Neutrophil (primary cell): ENCODE results near the gene CHI3L2.

Experiments used
- H3K27ac ChIP-seq: fragments of 200-600 bp; sonication (generic); 2 replicates; pipeline ENCODE4 v1.5.1; 2016; ENCODE audit warnings: mild to moderate bottlenecking, moderate library complexity
- H3K27me3 ChIP-seq: fragments of 200-600 bp; sonication (generic); 2 replicates; pipeline ENCODE4 v1.6.0; 2016; ENCODE audit warnings: mild to moderate bottlenecking
- H3K36me3 ChIP-seq: fragments of 200-600 bp; sonication (generic); 2 replicates; pipeline ENCODE4 v1.5.1; 2017
- H3K4me1 ChIP-seq, 2 experiments: fragments of 200-600 bp in 1 of 2; sonication (generic) in 1 of 2; 1 replicate in 1 of 2; 2 replicates in 1 of 2; pipeline versions ENCODE4 v1.5.1 to v1.6.1; 2013 to 2016; ENCODE audit warnings: low read depth in 1 of 2, low read length in 1 of 2, mild to moderate bottlenecking in 1 of 2, moderate library complexity in 1 of 2; ENCODE audit not compliant: control insufficient read depth in 1 of 2, insufficient read depth in 1 of 2
- H3K4me3 ChIP-seq, 2 experiments: fragments of 200-600 bp in 1 of 2; sonication (generic) in 1 of 2; 1 replicate in 1 of 2; 2 replicates in 1 of 2; pipeline ENCODE4 v1.5.1; 2013 to 2016; ENCODE audit warnings: low read depth in 1 of 2, low read length in 1 of 2, mild to moderate bottlenecking in 1 of 2, moderate library complexity in 1 of 2
- H3K9me3 ChIP-seq: fragments of 200-600 bp; sonication (generic); 2 replicates; pipeline ENCODE4 v1.5.1; 2016
- TF ChIP-seq, protein P1 (sequence below): fragments of 200-600 bp; sonication (generic); IDR thresholded peaks from 2 replicates; pipeline ENCODE4 v1.5.1; 2016; ENCODE audit warnings: antibody characterized with exemption

The CHI3L2 gene

DNA sequence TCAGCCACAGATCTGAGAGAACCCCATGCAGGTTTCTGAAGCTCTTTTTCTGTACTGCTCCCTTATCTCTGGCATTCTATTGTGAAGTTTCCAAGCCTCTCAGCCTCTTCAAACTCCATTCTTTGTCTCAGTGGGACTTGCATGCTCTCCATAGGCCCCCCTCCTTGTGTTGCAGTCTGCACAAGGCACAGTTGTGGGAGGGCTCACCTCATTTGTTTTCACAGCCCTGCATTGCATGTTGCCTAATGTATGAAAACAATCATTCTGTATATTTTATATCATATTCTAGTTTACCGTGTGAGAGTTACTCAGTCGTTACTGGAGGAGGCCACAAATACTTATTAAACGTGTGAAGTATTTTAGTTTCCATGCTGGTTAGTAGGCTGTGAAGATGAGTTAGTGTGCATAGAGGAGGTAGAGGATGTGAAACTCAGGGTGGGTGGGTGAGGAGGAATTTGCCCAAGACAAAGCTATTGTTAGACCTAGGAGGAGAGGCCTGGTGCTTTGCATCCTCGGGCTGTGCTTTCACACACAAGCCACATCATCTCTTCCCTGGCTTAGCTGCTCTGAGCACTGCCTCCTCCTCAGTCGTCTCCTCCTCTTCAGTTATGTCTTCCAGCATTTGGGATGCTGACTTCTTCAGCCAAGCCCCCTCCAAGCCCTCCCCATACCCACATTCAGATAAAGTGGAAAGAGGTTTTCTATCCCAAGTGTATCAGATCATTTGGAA lies 7.8 kb upstream of the CHI3L2 start:
- H3K4me1 ChIP-seq = peaks cover 54 to 55% of the 10 kb centered on the region in 2 experiments
- no peak overlapping the region for H3K27ac ChIP-seq
- no peaks in the 10 kb centered on the region for H3K9me3 ChIP-seq
- TF ChIP-seq, protein P1, sequence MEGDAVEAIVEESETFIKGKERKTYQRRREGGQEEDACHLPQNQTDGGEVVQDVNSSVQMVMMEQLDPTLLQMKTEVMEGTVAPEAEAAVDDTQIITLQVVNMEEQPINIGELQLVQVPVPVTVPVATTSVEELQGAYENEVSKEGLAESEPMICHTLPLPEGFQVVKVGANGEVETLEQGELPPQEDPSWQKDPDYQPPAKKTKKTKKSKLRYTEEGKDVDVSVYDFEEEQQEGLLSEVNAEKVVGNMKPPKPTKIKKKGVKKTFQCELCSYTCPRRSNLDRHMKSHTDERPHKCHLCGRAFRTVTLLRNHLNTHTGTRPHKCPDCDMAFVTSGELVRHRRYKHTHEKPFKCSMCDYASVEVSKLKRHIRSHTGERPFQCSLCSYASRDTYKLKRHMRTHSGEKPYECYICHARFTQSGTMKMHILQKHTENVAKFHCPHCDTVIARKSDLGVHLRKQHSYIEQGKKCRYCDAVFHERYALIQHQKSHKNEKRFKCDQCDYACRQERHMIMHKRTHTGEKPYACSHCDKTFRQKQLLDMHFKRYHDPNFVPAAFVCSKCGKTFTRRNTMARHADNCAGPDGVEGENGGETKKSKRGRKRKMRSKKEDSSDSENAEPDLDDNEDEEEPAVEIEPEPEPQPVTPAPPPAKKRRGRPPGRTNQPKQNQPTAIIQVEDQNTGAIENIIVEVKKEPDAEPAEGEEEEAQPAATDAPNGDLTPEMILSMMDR = no peak
- H3K36me3 ChIP-seq = no peaks in the 10 kb centered on the region
- H3K4me3 ChIP-seq = no peak overlapping the region
- H3K27me3 ChIP-seq = no peaks in the 10 kb centered on the region

DNA sequence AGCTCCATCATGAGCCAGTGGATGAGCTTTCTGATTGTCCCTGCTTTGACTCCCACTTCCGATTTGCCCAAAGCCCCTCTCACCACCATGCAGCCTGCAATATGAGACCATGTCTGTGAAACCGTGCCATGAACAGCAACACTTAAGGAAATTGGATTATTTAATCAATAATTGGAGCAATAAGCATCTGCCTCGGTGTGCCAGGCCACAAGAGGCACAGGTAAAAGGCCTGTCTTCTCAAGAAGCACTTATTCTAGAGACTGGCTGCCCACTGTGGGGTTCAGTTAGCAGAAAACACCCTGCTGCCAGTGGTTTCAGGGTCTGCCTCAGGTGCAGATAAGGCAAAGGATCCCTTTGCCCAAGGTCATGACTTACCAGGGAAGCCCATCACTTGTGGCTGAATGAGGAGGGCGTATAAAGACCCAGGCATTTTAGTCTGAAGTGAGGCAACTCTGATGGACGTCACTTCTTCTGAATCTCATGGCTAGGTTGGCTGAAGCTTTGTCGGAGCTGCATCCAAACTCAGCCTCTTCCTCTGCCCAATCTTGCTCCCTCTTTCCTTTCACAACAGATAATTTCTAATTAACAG lies 7.1 kb upstream of the CHI3L2 start:
- Histone ChIP-seq H3K27ac (no peak overlapping the region), H3K9me3 (no peaks in the 10 kb centered on the region), H3K4me1 (peaks cover 48 to 49% of the 10 kb centered on the region in 2 experiments), H3K4me3 (no peak overlapping the region), H3K27me3 (no peaks in the 10 kb centered on the region), H3K36me3 (no peaks in the 10 kb centered on the region)
- TF ChIP-seq, protein P1 = no peak

DNA sequence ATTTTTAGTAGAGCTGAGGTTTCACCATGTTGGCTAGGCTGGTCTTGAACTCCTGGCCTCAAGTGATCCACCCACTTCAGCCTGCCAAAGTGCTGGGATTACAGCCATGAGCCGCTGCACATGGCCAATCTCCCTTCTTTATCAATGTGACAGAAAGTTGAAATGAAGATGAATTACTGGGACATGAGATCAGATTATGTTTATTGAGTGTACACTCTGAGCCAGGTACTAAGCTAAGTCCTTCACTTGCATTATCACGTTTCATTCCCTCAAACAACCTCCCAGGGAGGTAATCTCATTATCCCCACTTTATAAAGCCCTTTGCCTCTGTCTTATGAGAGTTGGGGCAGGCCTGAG lies 6.3 kb upstream of the CHI3L2 start:
- Histone ChIP-seq H3K27me3 (no peaks in the 10 kb centered on the region), H3K4me1 (peaks cover 39 to 40% of the 10 kb centered on the region in 2 experiments), H3K4me3 (peak overlapping the region; percentile 22 to 32), H3K27ac (peak overlapping the region; percentile 81), H3K36me3 (no peaks in the 10 kb centered on the region), H3K9me3 (no peaks in the 10 kb centered on the region)
- TF ChIP-seq, protein P1 = no peak

DNA sequence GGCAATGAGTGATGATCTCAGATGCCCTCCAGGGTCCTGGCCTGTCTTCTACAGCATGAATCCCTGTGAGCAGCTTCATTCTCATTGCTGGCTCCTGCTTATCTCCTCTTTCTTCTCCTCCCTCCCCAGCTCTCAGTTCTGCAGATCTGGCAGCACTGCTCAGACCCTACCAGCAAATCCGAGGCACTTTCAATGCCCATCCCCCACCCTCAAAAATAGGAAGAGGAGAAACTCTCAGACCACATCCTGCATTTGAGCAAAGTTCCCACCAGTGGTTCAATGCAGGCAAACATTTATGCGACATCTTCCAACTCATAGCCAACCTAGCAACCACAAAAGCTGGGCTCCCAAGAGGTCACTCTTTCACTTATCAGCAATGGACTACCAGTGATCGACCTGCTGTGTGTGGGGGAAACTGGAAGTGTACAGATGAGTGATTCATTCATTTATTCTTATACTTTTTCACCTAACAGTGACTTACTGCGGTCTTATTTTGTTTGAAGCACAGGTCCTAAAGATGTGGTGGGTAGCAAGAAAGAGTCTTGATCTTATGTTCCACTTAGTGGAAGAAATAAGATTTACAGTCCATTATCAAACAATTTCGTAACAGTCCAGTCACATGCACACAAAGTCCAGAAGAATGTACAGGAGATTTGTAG lies 5.8 kb upstream of the CHI3L2 start:
- H3K27ac ChIP-seq = peak overlapping the region; percentile 81
- peak overlapping the region; percentile 22 to 32 for H3K4me3 ChIP-seq
- H3K4me1 ChIP-seq = peaks cover 34 to 35% of the 10 kb centered on the region in 2 experiments
- TF ChIP-seq, protein P1 = no peak
- H3K27me3 ChIP-seq = no peaks in the 10 kb centered on the region
- H3K36me3 ChIP-seq = no peaks in the 10 kb centered on the region
- no peaks in the 10 kb centered on the region for H3K9me3 ChIP-seq

DNA sequence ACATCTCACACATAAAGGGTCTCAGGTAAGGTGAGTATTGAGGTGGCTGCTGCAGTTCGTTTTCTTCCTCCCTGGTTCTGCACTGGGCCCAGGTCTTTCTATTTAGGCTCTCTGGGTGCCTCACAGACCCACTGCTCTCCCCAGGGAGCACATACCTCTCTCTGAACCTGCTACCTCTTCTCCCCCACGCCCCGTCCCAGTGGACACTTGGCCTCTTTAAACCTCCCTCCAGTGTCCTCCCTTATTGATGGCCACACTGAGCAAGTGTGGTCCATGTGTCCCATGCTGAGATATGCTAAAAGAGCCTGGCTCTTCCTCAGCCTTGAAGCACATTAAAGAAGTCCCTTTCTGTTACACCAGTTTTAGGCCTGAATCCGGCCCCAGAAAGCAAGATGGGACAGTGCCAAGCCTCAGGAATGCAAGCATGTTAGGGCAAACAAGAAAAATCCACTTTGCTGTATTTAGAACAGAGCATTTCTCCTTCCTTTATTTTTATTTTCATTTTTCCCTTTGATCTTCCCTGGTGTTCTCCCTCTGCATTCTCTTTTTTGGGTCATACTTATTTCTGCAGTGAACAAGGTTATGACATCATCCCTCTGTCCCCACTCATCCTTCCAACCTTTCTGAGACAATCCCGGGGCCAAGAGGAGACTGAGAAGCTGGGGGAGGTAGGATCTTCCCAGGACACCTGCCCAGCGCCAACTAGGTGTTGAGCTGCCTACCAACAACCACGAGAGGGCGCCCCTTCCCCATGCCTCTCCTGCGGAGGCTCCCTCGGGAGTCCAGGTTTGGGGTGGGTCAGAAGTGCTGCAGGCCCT lies 5.0 kb upstream of the CHI3L2 start:
- H3K4me3 ChIP-seq = peak overlapping the region; percentile 14 to 32
- H3K4me1 ChIP-seq = peaks cover 36 to 39% of the 10 kb centered on the region in 2 experiments
- no peaks in the 10 kb centered on the region for H3K9me3 ChIP-seq
- peak overlapping the region; percentile 81 for H3K27ac ChIP-seq
- TF ChIP-seq, protein P1 = peak; percentile 87
- H3K27me3 ChIP-seq = no peaks in the 10 kb centered on the region
- no peaks in the 10 kb centered on the region for H3K36me3 ChIP-seq
